Measurements from ENCODE around the gene HSPE1.
"Not testable (repeated sequence)": the region's sequence is repeated elsewhere in the genome, so short reads cannot be mapped to it uniquely, and the experiment has no call there.

HSPE1 gene

GRCh38 chr2:197499594-197500502 lies at the start of gene HSPE1, which contains the start of gene HSPD1:
Gene HSPE1, plus strand, starts transcription at chr2:197500379. Its CDS starts 58 bp downstream, at chr2:197500437.
Gene HSPD1, minus strand, starts transcription at chr2:197499840. Its CDS starts 992 bp downstream, at chr2:197498848.
- H3K27ac Mint-ChIP-seq, result peak within 1 kb of the TSS; percentile 99
- no peaks in the 10 kb centered on the region for H3K9me3 Mint-ChIP-seq
- peaks cover 90% of the 10 kb centered on the region for H3K36me3 Mint-ChIP-seq (ENCODE audit: low read depth)
- peaks cover 65% of the 10 kb centered on the region for H3K4me1 Mint-ChIP-seq (ENCODE audit: low read depth)
- no peaks in the 10 kb centered on the region for H3K27me3 Mint-ChIP-seq
- H3K4me3 Mint-ChIP-seq, result peak within 1 kb of the TSS; percentile 97

GRCh38 chr2:197450465-197450864 lies 49.7 kb upstream of the HSPE1 start:
- Mint-ChIP-seq H3K4me1 (ENCODE audit: low read depth) (peaks cover 20% of the 10 kb centered on the region), H3K27me3 (no peaks in the 10 kb centered on the region), H3K27ac (no peak overlapping the region), H3K36me3 (ENCODE audit: low read depth) (peaks cover 3% of the 10 kb centered on the region), H3K9me3 (no peaks in the 10 kb centered on the region), H3K4me3 (no peak overlapping the region)

- H3K4me1 Mint-ChIP-seq (ENCODE audit: low read depth), result peaks cover 25% of the 10 kb centered on the region
- H3K4me3 Mint-ChIP-seq; H3K27me3 Mint-ChIP-seq; H3K27ac Mint-ChIP-seq; H3K9me3 Mint-ChIP-seq; H3K36me3 Mint-ChIP-seq (ENCODE audit: low read depth): not testable (repeated sequence)
These were observed 49.2 kb upstream of the HSPE1 start for GRCh38 chr2:197450935-197451358.

GRCh38 chr2:197452754-197453122 lies 47.4 kb upstream of the HSPE1 start:
- H3K27me3 Mint-ChIP-seq, result no peaks in the 10 kb centered on the region
- H3K27ac Mint-ChIP-seq, result peak overlapping the region; percentile 100
- H3K4me3 Mint-ChIP-seq, result peak overlapping the region; percentile 99
- peaks cover 8% of the 10 kb centered on the region for H3K36me3 Mint-ChIP-seq (ENCODE audit: low read depth)
- no peaks in the 10 kb centered on the region for H3K9me3 Mint-ChIP-seq
- H3K4me1 Mint-ChIP-seq (ENCODE audit: low read depth), result peaks cover 39% of the 10 kb centered on the region

- no peaks in the 10 kb centered on the region for H3K27me3 Mint-ChIP-seq
- H3K27ac Mint-ChIP-seq, result peak within 1 kb of the TSS; percentile 100
- H3K9me3 Mint-ChIP-seq, result no peaks in the 10 kb centered on the region
- peak within 1 kb of the TSS; percentile 99 for H3K4me3 Mint-ChIP-seq
- peaks cover 44% of the 10 kb centered on the region for H3K4me1 Mint-ChIP-seq (ENCODE audit: low read depth)
- peaks cover 11% of the 10 kb centered on the region for H3K36me3 Mint-ChIP-seq (ENCODE audit: low read depth)
These were observed 46.9 kb upstream of the HSPE1 start, which contains the start of gene COQ10B for GRCh38 chr2:197453123-197453913. Gene COQ10B, plus strand, starts transcription at chr2:197453552. Its CDS starts 9 bp downstream, at chr2:197453561.

GRCh38 chr2:197453914-197454398 lies 46.2 kb upstream of the HSPE1 start:
- Mint-ChIP-seq H3K4me1 (ENCODE audit: low read depth) (peaks cover 48% of the 10 kb centered on the region), H3K27me3 (no peaks in the 10 kb centered on the region), H3K36me3 (ENCODE audit: low read depth) (peaks cover 13% of the 10 kb centered on the region), H3K27ac (peak overlapping the region; percentile 100), H3K4me3 (peak overlapping the region; percentile 99), H3K9me3 (no peaks in the 10 kb centered on the region)

- peak overlapping the region; percentile 99 for H3K4me3 Mint-ChIP-seq
- no peaks in the 10 kb centered on the region for H3K9me3 Mint-ChIP-seq
- peaks cover 54% of the 10 kb centered on the region for H3K4me1 Mint-ChIP-seq (ENCODE audit: low read depth)
- H3K27me3 Mint-ChIP-seq, result no peaks in the 10 kb centered on the region
- H3K27ac Mint-ChIP-seq, result peak overlapping the region; percentile 100
- H3K36me3 Mint-ChIP-seq (ENCODE audit: low read depth), result peaks cover 23% of the 10 kb centered on the region
These were observed 45.3 kb upstream of the HSPE1 start for GRCh38 chr2:197454923-197455322.

GRCh38 chr2:197455428-197455827 lies 44.8 kb upstream of the HSPE1 start:
- Mint-ChIP-seq H3K36me3 (ENCODE audit: low read depth) (peaks cover 28% of the 10 kb centered on the region), H3K9me3 (no peaks in the 10 kb centered on the region), H3K27ac (peak overlapping the region; percentile 6), H3K4me1 (ENCODE audit: low read depth) (peaks cover 54% of the 10 kb centered on the region), H3K4me3 (peak overlapping the region; percentile 18), H3K27me3 (no peaks in the 10 kb centered on the region)

- no peaks in the 10 kb centered on the region for H3K27me3 Mint-ChIP-seq
- no peaks in the 10 kb centered on the region for H3K9me3 Mint-ChIP-seq
- no peak overlapping the region for H3K4me3 Mint-ChIP-seq
- peaks cover 31% of the 10 kb centered on the region for H3K4me1 Mint-ChIP-seq (ENCODE audit: low read depth)
- H3K36me3 Mint-ChIP-seq (ENCODE audit: low read depth), result peaks cover 46% of the 10 kb centered on the region
- H3K27ac Mint-ChIP-seq, result no peak overlapping the region
These were observed 39.5 kb upstream of the HSPE1 start for GRCh38 chr2:197460649-197461048.

- peaks cover 45% of the 10 kb centered on the region for H3K36me3 Mint-ChIP-seq (ENCODE audit: low read depth)
- H3K4me1 Mint-ChIP-seq (ENCODE audit: low read depth), result peaks cover 27% of the 10 kb centered on the region
- H3K27ac Mint-ChIP-seq, result peak overlapping the region; percentile 18
These were observed 39.1 kb upstream of the HSPE1 start for GRCh38 chr2:197461057-197461456.

GRCh38 chr2:197464175-197464574 lies 36.0 kb upstream of the HSPE1 start:
- no peak overlapping the region for H3K27ac Mint-ChIP-seq
- peaks cover 49% of the 10 kb centered on the region for H3K36me3 Mint-ChIP-seq (ENCODE audit: low read depth)
- no peaks in the 10 kb centered on the region for H3K9me3 Mint-ChIP-seq
- no peak overlapping the region for H3K4me3 Mint-ChIP-seq
- no peaks in the 10 kb centered on the region for H3K27me3 Mint-ChIP-seq
- H3K4me1 Mint-ChIP-seq (ENCODE audit: low read depth), result peaks cover 3% of the 10 kb centered on the region

More at GRCh38 chr2:197461057-197461456, 39.1 kb upstream of the HSPE1 start:
- Mint-ChIP-seq H3K4me3 (no peak overlapping the region), H3K27me3 (no peaks in the 10 kb centered on the region), H3K9me3 (no peaks in the 10 kb centered on the region)

GRCh38 chr2:197472166-197472565 lies 28.0 kb upstream of the HSPE1 start:
- Mint-ChIP-seq H3K27ac (peak overlapping the region; percentile 10), H3K4me1 (ENCODE audit: low read depth) (no peaks in the 10 kb centered on the region), H3K27me3 (no peaks in the 10 kb centered on the region), H3K4me3 (no peak overlapping the region), H3K9me3 (no peaks in the 10 kb centered on the region), H3K36me3 (ENCODE audit: low read depth) (peaks cover 49% of the 10 kb centered on the region)

GRCh38 chr2:197477797-197478196 lies 22.4 kb upstream of the HSPE1 start:
- Mint-ChIP-seq H3K36me3 (ENCODE audit: low read depth) (peaks cover 56% of the 10 kb centered on the region), H3K27me3 (no peaks in the 10 kb centered on the region), H3K4me1 (ENCODE audit: low read depth) (no peaks in the 10 kb centered on the region), H3K4me3 (no peak overlapping the region), H3K27ac (no peak overlapping the region), H3K9me3 (no peaks in the 10 kb centered on the region)

- Mint-ChIP-seq H3K36me3 (ENCODE audit: low read depth) (peaks cover 59% of the 10 kb centered on the region), H3K27me3 (no peaks in the 10 kb centered on the region), H3K9me3 (no peaks in the 10 kb centered on the region), H3K4me1 (ENCODE audit: low read depth) (peaks cover 4% of the 10 kb centered on the region), H3K4me3 (no peak overlapping the region), H3K27ac (no peak overlapping the region)
These were observed 19.8 kb upstream of the HSPE1 start for GRCh38 chr2:197480165-197481036.
